Neural cell (in vitro differentiated cells): ENCODE measurements around the gene GMDS. TPM values are rescaled to one million over a fixed set of nuclear protein-coding genes. Genes with fewer than 3 reads are reported as not detected.

Experiments used
- H2AFZ ChIP-seq: fragments of 200-600, 300-800 bp; sonication (generic), shearing (Covaris generic); 2 replicates; pipeline ENCODE4 v1.6.0; 2014; ENCODE audit warnings: low read depth, mild to moderate bottlenecking, antibody characterized with exemption, low read length, moderate library complexity
- H3F3A ChIP-seq: fragments of 200-600 bp; shearing (Covaris generic); 2 replicates; pipeline ENCODE4 v1.6.1; 2016; ENCODE audit warnings: mild to moderate bottlenecking, moderate library complexity, mixed read lengths, antibody characterized with exemption, low read length; ENCODE audit not compliant: insufficient read depth, poor library complexity, severe bottlenecking
- H3K27ac ChIP-seq: fragments of 200-600, 300-800 bp; sonication (generic), shearing (Covaris generic); 2 replicates; pipeline ENCODE4 v1.5.1; 2014; ENCODE audit warnings: mild to moderate bottlenecking, low read length, moderate library complexity
- H3K27me3 ChIP-seq: fragments of 300-800, 200-600 bp; sonication (generic), shearing (Covaris generic); 2 replicates; pipeline ENCODE4 v1.6.0; 2014; ENCODE audit warnings: mild to moderate bottlenecking, low read depth, low read length, moderate library complexity; ENCODE audit not compliant: insufficient read depth
- H3K36me3 ChIP-seq: fragments of 300-800, 200-600 bp; sonication (generic), shearing (Covaris generic); 2 replicates; pipeline ENCODE4 v1.5.1; 2014; ENCODE audit warnings: mild to moderate bottlenecking, antibody characterized with exemption, low read length, moderate library complexity; ENCODE audit not compliant: insufficient read depth
- H3K4me2 ChIP-seq: fragments of 300-800, 200-600 bp; sonication (generic), shearing (Covaris generic); 2 replicates; pipeline ENCODE4 v1.6.0; 2014; ENCODE audit warnings: mild to moderate bottlenecking, low read length
- H3K4me3 ChIP-seq: fragments of 300-800, 200-600 bp; sonication (generic), shearing (Covaris generic); 2 replicates; pipeline ENCODE4 v1.5.1; 2014; ENCODE audit warnings: mild to moderate bottlenecking, low read length, moderate library complexity
- H3K79me2 ChIP-seq: fragments of 200-600 bp; shearing (Covaris generic); replicated peaks from 2 replicates; pipeline ENCODE4 v1.6.0; 2014; ENCODE audit warnings: mild to moderate bottlenecking, low read length, moderate library complexity; ENCODE audit not compliant: insufficient read depth
- H3K9ac ChIP-seq: fragments of 300-800, 200-600 bp; sonication (generic), shearing (Covaris generic); 2 replicates; pipeline ENCODE4 v1.6.1; 2016; ENCODE audit warnings: mild to moderate bottlenecking, low read length, mixed read lengths
- H3K9me2 ChIP-seq: fragments of 200-600 bp; shearing (Covaris generic); 2 replicates; pipeline ENCODE4 v1.6.1; 2016; ENCODE audit warnings: mild to moderate bottlenecking, low read length, mixed read lengths; ENCODE audit not compliant: insufficient read depth
- H3K9me3 ChIP-seq: fragments of 200-600, 300-800 bp; sonication (generic), shearing (Covaris generic); 2 replicates; pipeline ENCODE4 v1.6.1; 2016; ENCODE audit warnings: mild to moderate bottlenecking, mixed run types, low read length, moderate library complexity, mixed read lengths
- H4K20me1 ChIP-seq: fragments of 200-600 bp; shearing (Covaris generic); 2 replicates; pipeline ENCODE4 v1.6.1; 2016; ENCODE audit warnings: mild to moderate bottlenecking, mixed run types; ENCODE audit not compliant: insufficient read depth
- CTCF ChIP-seq: fragments of 450-650 bp; IDR thresholded peaks from 2 replicates; pipeline ENCODE4 v1.5.1; 2014; ENCODE audit warnings: antibody characterized with exemption, mild to moderate bottlenecking, moderate library complexity; ENCODE audit not compliant: poor library complexity, severe bottlenecking
- EP300 ChIP-seq: fragments of 450-650 bp; conservative IDR thresholded peaks from 2 replicates; pipeline ENCODE4 v1.6.1; 2014; ENCODE audit warnings: antibody characterized with exemption, mild to moderate bottlenecking, moderate library complexity; ENCODE audit not compliant: poor library complexity, severe bottlenecking
- EZH2 ChIP-seq: fragments of 200-600, 300-800 bp; shearing (Covaris generic), sonication (generic); IDR thresholded peaks from 2 replicates; pipeline ENCODE4 v1.6.1; 2014; ENCODE audit warnings: antibody characterized with exemption, low read length, borderline replicate concordance, mild to moderate bottlenecking; ENCODE audit not compliant: insufficient read depth, poor library complexity, severe bottlenecking
- MXI1 ChIP-seq: fragments of 450-650 bp; conservative IDR thresholded peaks from 2 replicates; pipeline ENCODE4 v1.6.1; 2014; ENCODE audit warnings: antibody characterized with exemption, mild to moderate bottlenecking; ENCODE audit not compliant: poor library complexity, severe bottlenecking
- POLR2AphosphoS5 ChIP-seq: IDR thresholded peaks from 2 replicates; pipeline ENCODE4 v1.6.1; 2012
- RAD21 ChIP-seq: fragments of 450-650 bp; conservative IDR thresholded peaks from 2 replicates; pipeline ENCODE4 v1.6.1; 2014; ENCODE audit warnings: antibody characterized with exemption, mild to moderate bottlenecking, moderate library complexity
- REST ChIP-seq: IDR thresholded peaks from 2 replicates; pipeline ENCODE4 v1.6.1; 2012; ENCODE audit warnings: borderline replicate concordance
- SMC3 ChIP-seq: fragments of 450-650 bp; conservative IDR thresholded peaks from 2 replicates; pipeline ENCODE4 v1.6.1; 2014; ENCODE audit warnings: antibody characterized with exemption, mild to moderate bottlenecking, moderate library complexity; ENCODE audit not compliant: poor library complexity
- TAF1 ChIP-seq: IDR thresholded peaks from 2 replicates; pipeline ENCODE4 v1.6.1; 2012; ENCODE audit warnings: low read depth
- polyA plus RNA-seq: library from polyadenylated mRNA; depleted of rRNA; stranded (reverse); fragments of >200 nt; gene quantifications from 2 replicates; pipeline ENCODE4 v1.2.3, GENCODE V29; 2014

Gene GMDS
- polyA plus RNA-seq, 1 donor from 2014 or later = 11.4 TPM

GRCh38 chr6:2244261-2245102, 923 bp downstream of the GMDS start:
- Histone ChIP-seq H3F3A (no peaks in the 10 kb centered on the region), H4K20me1 (no peaks in the 10 kb centered on the region), H3K27me3 (no peaks in the 10 kb centered on the region), H3K9me3 (no peaks in the 10 kb centered on the region), H3K36me3 (no peaks in the 10 kb centered on the region), H3K9me2 (no peaks in the 10 kb centered on the region), H3K4me2 (peak overlapping the region; percentile 57), H3K79me2 (no peaks in the 10 kb centered on the region), H3K9ac (peak overlapping the region; percentile 65), H3K4me3 (peak overlapping the region; percentile 99), H3K27ac (no peak overlapping the region), H2AFZ (peak overlapping the region; percentile 75)
- no peak for TF ChIP-seq RAD21
- TF ChIP-seq POLR2AphosphoS5 = no peak
- TF ChIP-seq EZH2 = no peak
- no peak for TF ChIP-seq SMC3
- TF ChIP-seq TAF1 = no peak
- no peak for TF ChIP-seq EP300
- no peak for TF ChIP-seq CTCF
- no peak for TF ChIP-seq REST
- TF ChIP-seq MXI1 = no peak

- no peaks in the 10 kb centered on the region for H3K79me2 ChIP-seq
- no peak overlapping the region for H3K4me2 ChIP-seq
- no peaks in the 10 kb centered on the region for H3K36me3 ChIP-seq
- no peak overlapping the region for H3K27ac ChIP-seq
- H3K9me3 ChIP-seq = no peaks in the 10 kb centered on the region
- H4K20me1 ChIP-seq = no peaks in the 10 kb centered on the region
- TF ChIP-seq POLR2AphosphoS5 = no peak
- no peak for TF ChIP-seq CTCF
- TF ChIP-seq EZH2 = no peak
- TF ChIP-seq REST = no peak
- no peak for TF ChIP-seq EP300
- no peak for TF ChIP-seq SMC3
- no peak overlapping the region for H2AFZ ChIP-seq
- H3K9me2 ChIP-seq = no peaks in the 10 kb centered on the region
- no peaks in the 10 kb centered on the region for H3F3A ChIP-seq
- H3K9ac ChIP-seq = no peak overlapping the region
- no peaks in the 10 kb centered on the region for H3K27me3 ChIP-seq
- no peak overlapping the region for H3K4me3 ChIP-seq
Measured at GRCh38 chr6:2242311-2242710, 3.1 kb downstream of the GMDS start.
